ENCODE results near the gene CAMK1D. TPM values are rescaled to one million over a fixed set of nuclear protein-coding genes. Genes with fewer than 3 reads are reported as not detected.
A peak's percentile ranks its signal among the peaks of the same experiment; 100 is the strongest.

The CAMK1D gene
- total RNA-seq, 1 experiment from 2014 or later: 3.9 TPM

DNA sequence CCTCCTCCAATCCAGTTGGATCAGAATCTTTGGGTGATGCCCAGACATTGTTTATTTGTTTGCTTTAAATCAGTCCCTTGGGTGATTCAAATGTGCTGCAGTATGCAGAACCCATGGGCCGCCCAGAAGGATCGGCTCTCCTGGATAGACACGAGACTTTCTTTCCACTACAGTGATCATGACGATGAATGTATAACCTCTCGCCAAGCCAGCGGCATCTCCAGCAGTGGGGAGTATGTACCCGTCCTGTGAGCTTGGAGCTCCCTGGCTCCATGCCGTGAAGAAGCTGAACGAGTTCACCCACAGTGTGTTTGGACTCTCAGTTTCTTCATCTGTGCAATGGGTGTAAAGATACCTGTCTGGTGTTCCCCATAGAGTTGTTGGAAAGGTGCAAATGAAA is 162.3 kb downstream of the CAMK1D start:
- no peak for DNase-seq (ENCODE audit: low read depth)

DNA sequence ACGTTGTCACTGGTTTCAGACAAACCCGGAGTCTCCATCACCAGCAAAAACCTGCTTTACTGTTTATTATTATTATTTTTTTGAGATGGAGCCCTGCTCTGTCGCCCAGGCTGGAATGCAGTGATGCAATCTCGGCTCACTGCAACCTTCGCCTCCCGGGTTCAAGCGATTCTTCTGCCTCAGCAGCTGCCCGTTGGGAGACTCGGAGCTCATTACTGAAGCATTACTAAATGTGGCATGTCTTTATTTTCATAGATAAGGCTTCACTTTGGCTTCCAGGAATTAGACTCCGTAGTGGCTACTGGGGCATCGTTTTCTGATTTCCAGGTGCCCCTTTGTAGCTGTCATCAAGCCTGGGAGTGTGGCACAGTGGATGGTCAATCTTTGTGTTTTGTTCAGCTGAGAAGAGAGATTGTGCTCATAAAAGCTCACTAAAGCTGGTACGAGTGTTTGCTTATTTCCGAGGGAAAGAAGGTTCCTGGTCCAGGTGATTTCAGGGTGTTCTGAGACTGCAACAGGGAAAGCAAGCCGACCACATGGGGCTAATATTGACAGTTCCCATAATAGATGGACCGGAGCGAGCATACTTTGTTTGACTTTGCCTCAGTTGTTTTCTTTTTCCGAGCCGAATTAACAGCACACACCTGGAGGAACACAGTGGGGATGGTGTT is 163.1 kb downstream of the CAMK1D start:
- DNase-seq (ENCODE audit: low read depth): no peak

DNA sequence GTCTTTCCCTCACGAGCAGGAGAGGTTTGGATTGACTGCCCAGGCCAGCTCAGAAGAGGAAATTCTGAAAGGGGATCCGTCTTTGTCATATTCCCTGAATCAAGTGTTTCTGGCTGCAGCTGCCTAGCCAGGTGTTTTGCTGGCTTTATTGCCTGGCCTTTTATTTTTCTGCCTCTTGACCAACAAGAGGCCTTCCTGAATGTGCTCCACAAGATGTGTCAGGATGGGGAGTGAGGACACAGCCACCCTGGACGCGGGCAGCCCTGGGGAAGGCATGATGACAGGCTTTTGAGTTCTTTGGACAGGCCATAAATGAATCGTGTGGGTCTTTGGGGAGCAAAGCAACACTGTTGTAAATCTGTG is 163.6 kb downstream of the CAMK1D start:
- DNase-seq (ENCODE audit: low read depth): no peak

DNA sequence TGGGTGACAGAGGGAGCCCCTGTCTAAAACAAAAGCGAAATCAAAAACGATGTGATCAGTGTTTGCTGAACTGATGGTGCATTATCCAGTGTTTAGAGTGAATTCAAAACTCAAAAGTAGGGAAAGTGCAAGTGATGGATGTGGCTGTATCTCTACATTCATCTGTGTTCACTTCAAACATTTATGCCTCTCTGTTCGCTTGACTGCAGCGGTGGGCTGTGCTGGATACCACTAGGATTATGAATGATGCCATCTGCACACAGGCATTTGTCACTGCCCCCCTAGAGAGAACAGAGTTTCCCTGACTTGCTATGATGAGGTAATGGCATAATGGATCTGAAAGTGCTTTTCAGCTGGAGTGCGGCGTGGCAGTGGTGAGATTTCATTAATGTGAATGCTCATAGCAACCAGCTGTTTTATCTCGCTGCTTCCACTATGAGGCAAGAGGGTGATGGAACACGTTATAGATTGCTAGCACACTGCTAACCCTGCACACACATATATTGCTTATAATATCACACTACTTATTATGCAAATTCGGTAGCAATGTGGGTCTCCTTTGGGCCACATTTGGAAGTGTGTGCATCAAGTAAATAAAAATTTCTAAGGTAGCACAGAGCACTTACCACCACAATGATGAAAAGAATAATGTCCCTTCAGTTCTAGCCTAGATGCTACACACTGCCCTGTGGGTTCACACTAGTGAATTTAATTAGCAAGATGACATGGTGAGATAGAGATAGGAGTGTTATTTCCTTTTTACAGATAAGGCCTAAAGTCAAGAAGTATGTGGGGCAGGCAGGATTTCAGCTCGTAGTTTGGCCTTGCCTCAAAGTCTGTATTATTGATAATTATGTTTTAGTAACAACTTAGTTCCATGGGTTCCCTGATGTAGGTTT is 164.7 kb downstream of the CAMK1D start:
- DNase-seq (ENCODE audit: low read depth): no peak

DNA sequence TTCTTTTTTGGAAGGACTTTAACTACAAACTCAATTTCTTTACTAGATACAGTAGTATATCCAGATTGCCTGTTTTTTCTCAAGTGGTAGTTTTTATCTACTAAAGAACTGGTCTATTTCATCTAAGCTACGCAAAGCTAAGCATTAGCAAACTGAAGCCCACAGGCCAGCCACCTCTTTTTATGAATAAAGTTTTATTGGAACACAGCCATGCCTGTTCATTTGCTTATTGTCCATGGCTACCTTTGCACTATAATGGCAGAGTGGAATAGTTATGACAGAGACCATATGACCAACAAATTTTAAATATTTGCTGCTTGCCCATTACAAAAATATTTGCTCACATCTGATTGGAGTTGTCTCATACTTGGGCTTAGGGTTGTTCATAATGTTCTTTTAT is 168.7 kb downstream of the CAMK1D start:
- no peak for DNase-seq (ENCODE audit: low read depth)

DNA sequence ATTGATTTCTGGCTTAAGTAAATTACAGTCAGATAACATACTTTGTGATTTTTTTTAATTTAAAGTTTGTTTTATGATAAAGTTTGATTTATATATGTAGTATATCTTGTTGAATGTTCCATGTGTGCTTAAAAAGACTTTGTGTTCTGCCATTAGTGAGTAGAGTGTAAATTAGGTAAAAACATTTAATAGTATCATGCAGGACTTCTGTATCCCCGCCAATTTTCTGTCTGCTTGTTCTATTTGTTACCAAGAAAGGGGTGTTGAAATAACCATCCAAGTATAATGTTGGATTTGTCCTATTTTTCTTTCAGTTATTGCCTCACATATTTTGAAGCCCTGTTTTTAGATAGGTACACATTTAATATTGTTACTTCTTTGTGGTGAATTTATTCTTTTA is 172.1 kb downstream of the CAMK1D start:
- no peak for DNase-seq (ENCODE audit: low read depth)

DNA sequence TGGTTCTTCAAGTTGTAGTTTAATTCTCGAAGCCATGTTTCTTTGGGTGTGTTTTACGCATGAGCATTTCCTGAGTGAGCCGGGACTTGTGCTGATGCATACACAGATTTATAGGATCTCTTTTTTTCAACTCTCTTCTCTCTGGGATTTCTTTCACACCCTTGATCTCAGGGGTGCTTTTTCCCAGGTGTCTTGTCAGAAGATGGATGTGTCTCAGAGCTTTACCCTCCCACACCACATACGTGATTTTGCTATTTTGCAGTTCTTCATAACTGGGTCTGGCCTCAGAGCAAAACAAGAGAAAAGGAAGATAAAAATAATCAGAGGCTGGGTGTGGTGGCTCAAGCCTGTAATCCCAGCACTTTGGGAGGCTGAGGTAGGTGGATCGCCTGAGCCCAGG is 177.0 kb downstream of the CAMK1D start:
- no peak for DNase-seq (ENCODE audit: low read depth)

DNA sequence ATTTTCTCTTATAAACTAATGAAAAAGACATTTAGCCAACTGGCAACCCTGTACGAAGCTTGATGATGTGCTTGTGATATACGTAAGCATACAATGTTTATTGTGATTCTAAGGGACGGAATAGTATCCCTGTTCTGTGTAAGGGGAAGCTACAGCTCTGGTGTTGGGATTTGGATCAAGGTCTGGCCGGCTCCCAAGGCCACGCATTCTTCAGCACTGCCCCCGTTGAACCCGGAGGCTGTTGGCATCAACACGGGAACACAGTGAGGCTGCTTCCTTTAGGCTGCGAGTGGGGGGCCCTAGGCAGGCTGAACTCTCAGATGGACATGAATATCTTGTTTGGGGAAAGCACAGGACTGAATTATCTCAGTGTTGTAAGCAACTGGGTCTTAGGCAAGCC is 180.6 kb downstream of the CAMK1D start:
- DNase-seq (ENCODE audit: low read depth): no peak

DNA sequence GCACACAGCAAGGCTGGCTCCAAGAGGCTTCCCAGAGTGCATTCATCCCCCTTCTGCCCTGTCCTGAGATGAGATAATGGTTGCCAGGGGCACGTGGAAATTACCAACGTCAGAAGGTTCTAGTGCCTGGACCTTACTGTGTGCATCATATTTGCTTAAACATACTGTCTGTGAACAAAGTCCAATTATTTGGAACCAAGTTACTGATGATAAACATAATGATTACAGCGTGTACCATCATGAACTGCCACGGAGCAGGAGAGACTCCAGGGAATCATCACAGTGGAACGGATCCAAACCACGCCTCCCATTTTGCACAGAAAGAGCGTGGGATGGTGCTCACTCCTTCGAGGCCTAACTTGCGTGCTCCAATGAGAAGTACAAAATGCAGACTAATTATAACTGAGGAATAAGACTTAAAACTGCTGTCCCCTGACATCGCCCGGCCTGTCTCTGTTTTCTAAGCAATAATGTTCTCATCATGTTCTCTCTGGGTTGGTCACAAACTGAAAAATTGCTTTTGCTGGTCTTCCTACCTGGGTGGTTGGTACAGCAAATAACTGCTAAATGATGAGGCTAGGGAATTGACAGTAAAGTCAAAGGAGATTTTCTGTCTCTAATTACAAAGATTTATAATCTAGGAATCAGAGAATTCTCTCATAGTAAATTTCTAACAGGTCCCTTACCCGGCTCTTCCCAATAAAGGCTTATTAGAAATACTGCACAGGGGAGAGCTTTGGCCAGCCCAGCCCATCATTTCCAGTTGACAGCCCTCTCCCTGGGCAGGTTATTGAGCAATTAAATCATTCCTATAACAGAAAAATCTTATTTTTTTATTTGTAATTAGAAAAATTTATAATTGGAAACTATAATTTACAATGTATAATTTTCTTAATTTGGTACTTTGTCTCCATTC is 182.2 kb downstream of the CAMK1D start:
- DNase-seq (ENCODE audit: low read depth): no peak

DNA sequence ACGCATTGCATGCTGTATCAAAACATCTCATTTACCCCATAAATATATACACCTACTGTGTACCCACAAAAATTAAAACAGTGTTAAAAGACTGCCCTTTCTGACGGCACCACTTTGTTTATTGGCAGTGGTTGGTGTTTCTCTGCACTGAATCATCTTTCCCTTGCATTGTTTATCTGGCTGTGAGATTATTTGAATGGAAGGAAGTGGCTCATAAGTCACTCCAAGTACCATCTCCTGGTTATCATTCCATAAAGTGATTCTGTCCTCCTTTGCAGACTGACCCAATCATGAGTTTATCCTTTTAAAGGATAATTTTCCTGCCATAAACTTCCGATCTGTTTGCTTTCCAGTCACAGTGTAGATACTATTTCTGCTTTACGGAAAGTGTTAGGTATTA is 183.8 kb downstream of the CAMK1D start:
- DNase-seq (ENCODE audit: low read depth): peak; percentile 49

DNA sequence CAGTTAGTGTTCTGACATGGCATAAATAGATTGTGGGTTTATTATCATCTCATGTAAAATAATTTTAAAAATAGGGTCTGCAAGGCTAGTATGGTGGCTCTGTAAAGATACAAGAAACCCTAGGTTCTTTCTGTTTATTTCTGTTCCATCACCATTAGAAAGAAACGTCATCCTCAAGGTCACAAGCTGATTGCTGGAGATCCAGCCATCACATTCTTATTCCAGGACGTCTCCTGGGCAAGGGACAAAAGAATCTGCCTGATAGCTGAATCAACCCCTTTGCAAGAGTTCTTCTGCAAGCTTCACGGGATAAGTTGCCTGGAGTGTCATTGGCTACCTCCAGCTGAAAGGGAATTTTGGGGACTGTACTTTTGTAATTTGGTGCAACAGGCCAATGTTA is 184.4 kb downstream of the CAMK1D start:
- DNase-seq (ENCODE audit: low read depth): no peak

DNA sequence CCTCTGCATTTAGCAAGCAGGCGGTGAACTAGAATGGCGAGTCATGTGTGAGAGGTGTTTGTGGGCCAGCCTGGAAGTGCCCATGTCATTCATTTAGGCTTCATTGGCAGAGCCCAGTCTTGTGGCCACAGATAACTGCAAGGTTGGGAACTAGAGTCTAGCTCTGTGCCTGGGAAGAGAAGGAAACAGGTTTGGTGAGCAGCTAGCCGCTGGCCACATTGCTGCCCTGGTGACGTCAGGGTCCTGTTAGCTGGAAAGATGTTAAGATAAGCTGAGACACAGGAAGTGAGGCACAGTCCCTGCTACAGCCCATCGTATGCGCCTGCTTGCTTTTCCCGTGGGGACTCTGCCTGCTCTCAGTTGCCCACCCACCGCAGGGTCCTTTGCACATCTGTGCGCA is 185.5 kb downstream of the CAMK1D start:
- DNase-seq (ENCODE audit: low read depth): peak; percentile 69

DNA sequence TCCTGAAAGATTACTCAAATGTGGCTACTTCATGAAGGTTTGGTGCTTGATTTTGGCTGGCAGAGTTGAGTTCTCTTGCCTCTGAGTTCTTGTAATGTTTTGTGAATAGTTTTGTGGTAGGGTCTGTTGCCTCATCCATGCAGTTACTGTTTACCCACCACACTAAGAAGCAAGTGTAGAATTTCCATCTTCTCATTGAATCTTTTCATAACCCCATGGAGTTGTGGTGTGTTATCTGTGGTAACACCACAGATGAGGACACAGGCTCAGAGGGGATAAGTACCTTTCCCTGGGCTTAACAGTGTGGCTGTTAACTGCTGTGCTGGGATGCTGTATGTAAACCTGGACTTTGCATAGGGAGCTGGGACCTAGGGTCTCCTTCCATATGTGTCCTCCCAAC is 186.3 kb downstream of the CAMK1D start:
- DNase-seq (ENCODE audit: low read depth): no peak

DNA sequence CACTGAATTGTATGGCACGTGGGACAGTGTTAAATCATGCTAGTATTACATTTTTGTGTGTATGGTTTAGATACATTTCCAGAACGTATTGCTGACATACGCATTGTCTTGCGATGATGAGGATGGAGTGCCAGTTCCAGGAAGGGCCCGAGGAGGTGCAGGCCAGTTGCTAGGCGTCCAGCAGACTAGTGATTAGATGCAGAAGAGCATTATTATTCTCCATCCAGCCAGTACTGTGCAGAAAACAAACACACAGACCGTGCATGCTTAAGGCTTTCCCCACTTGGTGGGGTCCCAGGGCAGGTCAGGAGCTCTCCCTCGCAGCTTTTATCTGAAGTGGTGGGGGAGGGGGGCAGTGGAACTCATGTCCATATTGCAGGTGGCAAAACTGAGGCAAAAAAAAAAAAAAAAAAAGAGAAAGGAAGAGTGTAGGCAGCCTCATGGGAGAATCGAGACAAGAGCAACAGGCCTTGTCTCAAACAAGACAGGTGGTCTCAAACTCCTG is 189.2 kb downstream of the CAMK1D start:
- no peak for DNase-seq (ENCODE audit: low read depth)

DNA sequence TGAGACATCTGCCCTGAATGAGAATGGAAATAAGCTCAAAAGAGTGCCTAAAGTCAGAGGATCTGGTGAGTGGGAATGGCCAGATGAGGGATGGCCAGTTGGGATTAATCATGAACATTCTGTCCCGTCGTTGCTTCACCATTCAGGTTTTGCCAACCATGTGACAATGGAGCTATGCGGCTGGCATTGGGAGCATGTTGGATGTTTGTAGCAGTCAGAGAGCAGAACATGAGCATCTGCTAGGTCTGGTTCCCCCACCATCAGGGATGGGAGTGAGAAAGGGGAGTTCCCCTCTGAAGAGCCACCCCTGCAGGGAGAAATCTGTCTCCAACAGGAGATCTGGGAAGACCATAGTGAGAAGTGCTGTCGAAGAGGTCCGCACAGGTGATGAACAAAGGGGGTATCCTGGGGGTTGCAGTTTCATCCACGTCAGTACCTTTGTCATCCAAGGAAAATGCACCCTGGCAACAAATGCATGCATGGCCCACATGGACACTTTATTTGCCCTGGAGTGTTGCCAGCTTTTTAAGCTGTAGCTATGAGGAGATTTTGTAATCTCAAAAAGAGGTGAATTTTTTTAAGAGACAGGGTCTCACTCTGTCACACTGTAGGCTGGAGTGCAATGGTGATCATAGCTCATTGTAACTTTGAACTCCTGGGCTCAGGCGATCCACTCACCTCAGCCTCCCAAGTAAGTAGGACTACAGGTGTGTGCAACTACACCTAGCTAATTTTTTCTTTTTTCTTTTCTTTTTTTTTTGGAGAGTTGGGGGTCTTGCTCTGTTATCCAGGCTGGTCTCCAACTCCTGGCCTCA is 190.2 kb downstream of the CAMK1D start:
- no peak for DNase-seq (ENCODE audit: low read depth)

DNA sequence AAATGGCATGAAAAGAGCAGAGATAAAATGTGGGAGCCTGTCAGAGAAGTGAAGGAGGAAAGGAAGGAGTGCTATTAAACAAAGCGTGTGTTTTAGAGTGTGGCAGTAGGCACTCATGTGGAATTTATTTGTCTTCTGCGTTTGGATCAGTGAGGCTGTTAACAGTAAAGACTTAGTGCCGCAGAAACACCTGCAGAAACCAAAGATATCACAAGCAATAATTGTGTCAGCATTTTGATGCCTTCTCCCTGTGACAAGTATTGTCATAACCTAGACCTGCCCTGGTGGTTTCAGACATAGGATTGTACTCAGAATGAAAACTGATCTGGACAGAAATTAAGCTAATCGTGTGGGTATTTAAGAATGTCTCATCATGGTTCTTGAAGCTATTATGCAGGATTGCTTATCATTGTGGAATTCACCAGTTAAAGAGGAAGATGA is 191.0 kb downstream of the CAMK1D start:
- DNase-seq (ENCODE audit: low read depth): peak; percentile 55

DNA sequence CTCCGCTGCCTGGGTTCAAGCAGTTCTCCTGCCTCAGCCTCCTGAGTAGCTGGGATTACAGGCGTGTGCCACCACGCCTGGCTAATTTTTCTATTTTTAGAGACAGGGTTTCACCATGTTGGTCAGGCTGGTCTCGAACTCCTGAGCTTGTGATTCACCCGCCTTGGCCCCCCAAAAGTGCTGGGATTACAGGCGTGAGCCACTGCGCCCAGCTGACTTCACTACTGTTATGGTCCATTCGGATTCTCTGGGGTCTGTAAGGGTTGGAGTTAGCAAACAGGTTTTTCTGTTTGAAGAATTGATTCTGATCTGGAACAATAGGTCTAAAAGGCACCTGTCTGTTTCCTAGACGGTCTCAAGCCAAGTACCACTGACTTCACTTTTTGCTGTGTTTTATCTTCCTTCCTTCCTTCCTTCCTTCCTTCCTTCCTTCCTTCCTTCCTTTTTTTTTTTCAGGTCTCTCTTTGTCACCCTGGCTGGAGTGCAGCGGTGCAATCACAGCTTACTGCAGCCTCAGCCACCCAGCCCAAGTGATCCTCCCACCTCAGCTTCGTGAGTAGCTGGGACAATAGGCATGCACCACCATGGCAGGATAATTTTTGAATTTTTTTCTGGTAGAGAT is 192.2 kb downstream of the CAMK1D start:
- DNase-seq (ENCODE audit: low read depth): no peak

DNA sequence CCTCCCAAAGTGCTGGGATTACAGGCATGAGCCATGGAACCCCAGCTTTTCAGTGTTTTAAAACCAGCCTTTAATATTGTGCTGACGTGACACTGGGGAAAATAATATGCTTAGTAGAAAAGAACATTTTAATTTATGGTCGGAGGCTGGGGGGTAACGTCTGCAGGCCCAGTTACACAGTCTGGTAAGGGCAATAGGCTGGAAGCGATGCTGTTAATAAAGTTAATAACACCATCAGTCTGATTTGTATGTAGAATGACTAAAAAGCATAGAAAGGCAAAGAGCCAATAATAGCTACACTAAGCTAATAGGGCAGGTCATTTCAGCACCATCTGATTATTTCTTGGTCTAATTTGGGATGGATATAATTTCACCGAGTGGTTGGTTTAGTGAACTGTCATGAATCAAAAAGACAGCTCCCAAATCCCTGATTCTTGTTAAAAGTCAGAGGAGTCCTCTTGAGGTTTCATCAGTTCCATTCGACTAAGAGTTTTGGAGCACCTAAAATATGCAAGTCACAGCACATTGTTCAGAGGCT is 192.9 kb downstream of the CAMK1D start:
- no peak for DNase-seq (ENCODE audit: low read depth)

DNA sequence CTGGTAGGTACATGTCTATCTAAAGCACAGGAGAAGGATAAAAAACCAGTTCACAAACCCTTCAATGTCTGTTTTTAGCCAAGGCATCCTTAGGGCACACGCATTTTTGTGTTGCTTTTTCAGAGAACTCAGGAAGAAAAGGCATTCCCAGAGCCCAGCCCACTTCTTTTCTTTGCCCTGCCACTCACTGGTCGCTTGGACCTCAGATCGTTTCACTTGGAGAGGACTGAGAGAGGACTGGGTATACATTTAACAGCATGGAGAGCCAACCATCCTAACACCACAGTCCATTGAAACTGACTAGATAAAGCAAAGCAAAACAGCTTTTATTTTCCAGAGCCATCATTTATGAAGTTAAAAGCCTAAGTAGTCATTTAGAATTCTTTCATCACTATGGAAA is 194.2 kb downstream of the CAMK1D start:
- no peak for DNase-seq (ENCODE audit: low read depth)

Measured in HT1080 (cell line).